ENCODE measurements around the gene ECT2L. TPM values are rescaled to one million over a fixed set of nuclear protein-coding genes. Genes with fewer than 3 reads are reported as not detected.

The ECT2L gene
- total and polyA plus RNA-seq, 8 donors = 0.03 to 0.05 (median 0.03) TPM; not detected in 5

- no peaks in the 10 kb centered on the region for H3K4me1 ChIP-seq
- H3K4me3 ChIP-seq = no peak overlapping the region
- TF ChIP-seq CTCF (IDR thresholded peaks at IDR 0.05) = no peak
- 66 to 72% methylated on average over 4 of the region's 4 CpGs for WGBS, 2 donors
- FAIRE-seq (no peak), DNase-seq (no peak), ATAC-seq (no peak)
- no peaks in the 10 kb centered on the region for H3K9me3 ChIP-seq
- intact Hi-C loops (cut with DNase I) = no loop called here
- H3K27me3 ChIP-seq = no peaks in the 10 kb centered on the region
- H3K27ac ChIP-seq = no peak overlapping the region
- no peaks in the 10 kb centered on the region for H3K36me3 ChIP-seq
Measured at GRCh38 chr6:138803861-138804260, 8.0 kb downstream of the ECT2L start.

GRCh38 chr6:138805016-138805765, 9.3 kb downstream of the ECT2L start:
- no peak for DNase-seq
- ATAC-seq = no peak
- no peak for FAIRE-seq
- intact Hi-C loops (cut with DNase I) = no loop called here
- H3K9me3 ChIP-seq = no peaks in the 10 kb centered on the region
- no peaks in the 10 kb centered on the region for H3K27me3 ChIP-seq
- H3K27ac ChIP-seq = no peak overlapping the region
- no peaks in the 10 kb centered on the region for H3K4me1 ChIP-seq
- no peak overlapping the region for H3K4me3 ChIP-seq
- no peaks in the 10 kb centered on the region for H3K36me3 ChIP-seq
- 73 to 83% methylated on average over 9 of the region's 9 CpGs for WGBS, 2 donors
- TF ChIP-seq CTCF (IDR thresholded peaks at IDR 0.05) = no peak

GRCh38 chr6:138806889-138807288, 11.0 kb downstream of the ECT2L start:
- Histone ChIP-seq H3K4me1 (no peaks in the 10 kb centered on the region), H3K27me3 (no peaks in the 10 kb centered on the region), H3K9me3 (no peaks in the 10 kb centered on the region), H3K4me3 (no peak overlapping the region), H3K36me3 (no peaks in the 10 kb centered on the region), H3K27ac (no peak overlapping the region)
- WGBS, 2 donors = 56 to 62% methylated on average over 1 of the region's 1 CpG
- no peak for TF ChIP-seq CTCF (IDR thresholded peaks at IDR 0.05)
- FAIRE-seq = no peak
- ATAC-seq = no peak
- DNase-seq = no peak
- intact Hi-C loops (cut with DNase I) = no loop called here

- H3K9me3 ChIP-seq = no peaks in the 10 kb centered on the region
- ATAC-seq = no peak
- TF ChIP-seq CTCF (IDR thresholded peaks at IDR 0.05) = no peak
- no peaks in the 10 kb centered on the region for H3K4me1 ChIP-seq
- H3K4me3 ChIP-seq = no peak overlapping the region
- no peak for DNase-seq
- intact Hi-C loops (cut with DNase I) = loop anchor here in 1 of 3 donors (10.0 kb wide), 1 partner anchor 555 kb away; no protein-coding TSS in a partner anchor
- 69 to 79% methylated on average over 3 of the region's 3 CpGs for WGBS, 2 donors
- H3K27me3 ChIP-seq = no peaks in the 10 kb centered on the region
- H3K36me3 ChIP-seq = no peaks in the 10 kb centered on the region
- H3K27ac ChIP-seq = no peak overlapping the region
- FAIRE-seq = no peak
Measured at GRCh38 chr6:138809677-138810076, 13.8 kb downstream of the ECT2L start.

GRCh38 chr6:138811866-138812265, 16.0 kb downstream of the ECT2L start:
- intact Hi-C loops (cut with DNase I) = loop anchor here in 1 of 3 donors (10.0 kb wide), 1 partner anchor 553 kb away; no protein-coding TSS in a partner anchor
- FAIRE-seq (no peak), ATAC-seq (peak in 2 of 4 donors; percentile 20 to 45), DNase-seq (no peak)
- no peaks in the 10 kb centered on the region for H3K36me3 ChIP-seq
- no peaks in the 10 kb centered on the region for H3K9me3 ChIP-seq
- no peak for TF ChIP-seq CTCF (IDR thresholded peaks at IDR 0.05)
- no peak overlapping the region for H3K27ac ChIP-seq
- 64 to 75% methylated on average over 3 of the region's 3 CpGs for WGBS, 2 donors
- H3K4me1 ChIP-seq = no peaks in the 10 kb centered on the region
- no peaks in the 10 kb centered on the region for H3K27me3 ChIP-seq
- H3K4me3 ChIP-seq = no peak overlapping the region

All from pancreas (tissue), 10 donors.